GM12878 (cell line): ENCODE data around the gene ATAD5. TPM values are rescaled to one million over a fixed set of nuclear protein-coding genes. Genes with fewer than 3 reads are reported as not detected.
A peak's percentile ranks its signal among the peaks of the same experiment; 100 is the strongest.

Experiments
- ATF3 ChIP-seq: IDR thresholded peaks from 2 replicates; pipeline ENCODE4 v1.6.1; 2011; ENCODE audit warnings: low read depth, mild to moderate bottlenecking, low read length, moderate library complexity, borderline replicate concordance; ENCODE audit errors: extremely low read depth
- BCL11A ChIP-seq: IDR thresholded peaks from 2 replicates; pipeline ENCODE4 v1.6.1; 2011; ENCODE audit warnings: low read depth, low read length
- BCL3 ChIP-seq: IDR thresholded peaks from 2 replicates; pipeline ENCODE4 v1.6.1; 2011; ENCODE audit warnings: borderline replicate concordance, low read depth, mild to moderate bottlenecking, moderate library complexity, low read length; ENCODE audit not compliant: insufficient read depth, poor library complexity, severe bottlenecking
- CEBPB ChIP-seq, 2 experiments: fragments of 150-350 bp in 1 of 2; IDR thresholded peaks; 2 replicates each; pipeline ENCODE4 v1.6.1; 2012 to 2014; ENCODE audit warnings: low read depth in 2 of 2, low read length in 2 of 2, borderline replicate concordance in 1 of 2, inconsistent platforms in 1 of 2
- CHD2 ChIP-seq: IDR thresholded peaks from 2 replicates; pipeline ENCODE4 v1.6.1; 2011; ENCODE audit warnings: low read depth, low read length, improper control_type of control experiment, borderline replicate concordance
- E2F8 ChIP-seq: fragments of 450-650 bp; IDR thresholded peaks from 2 replicates; pipeline ENCODE4 v1.6.1; 2018; ENCODE audit warnings: mild to moderate bottlenecking, low read depth, moderate library complexity; ENCODE audit not compliant: partially characterized antibody
- HDGF ChIP-seq: fragments of 450-650 bp; IDR thresholded peaks from 2 replicates; pipeline ENCODE4 v1.6.1; 2016; ENCODE audit warnings: antibody characterized with exemption
- JUNB ChIP-seq: IDR thresholded peaks from 2 replicates; pipeline ENCODE4 v1.6.1; 2016; ENCODE audit warnings: antibody characterized with exemption, mild to moderate bottlenecking
- JUND ChIP-seq: IDR thresholded peaks from 2 replicates; pipeline ENCODE4 v1.6.1; 2012; ENCODE audit warnings: low read depth, mild to moderate bottlenecking, low read length, improper control_type of control experiment, moderate library complexity
- LARP7 ChIP-seq: fragments of 450-650 bp; IDR thresholded peaks from 2 replicates; pipeline ENCODE4 v1.6.1; 2017; ENCODE audit warnings: mild to moderate bottlenecking
- MTA3 ChIP-seq: IDR thresholded peaks from 2 replicates; pipeline ENCODE4 v1.6.1; 2012; ENCODE audit warnings: low read length, inconsistent platforms, borderline replicate concordance
- NFYB ChIP-seq: IDR thresholded peaks from 2 replicates; pipeline ENCODE4 v1.6.1; 2011; ENCODE audit warnings: low read depth, mild to moderate bottlenecking, low read length, improper control_type of control experiment, moderate library complexity; ENCODE audit not compliant: insufficient read depth
- NR2C1 ChIP-seq: fragments of 450-650 bp; IDR thresholded peaks from 2 replicates; pipeline ENCODE4 v1.6.1; 2017; ENCODE audit warnings: antibody characterized with exemption, mild to moderate bottlenecking, moderate library complexity
- SIN3A ChIP-seq: IDR thresholded peaks from 2 replicates; pipeline ENCODE4 v1.6.1; 2012; ENCODE audit warnings: low read depth, low read length, improper control_type of control experiment
- SKIL ChIP-seq: fragments of 450-650 bp; IDR thresholded peaks from 2 replicates; pipeline ENCODE4 v1.6.1; 2017; ENCODE audit warnings: mild to moderate bottlenecking, low read depth, inconsistent platforms; ENCODE audit not compliant: poor library complexity, severe bottlenecking
- ZBTB33 ChIP-seq: fragments of 450-650 bp; IDR thresholded peaks from 2 replicates; pipeline ENCODE4 v1.6.1; 2017; ENCODE audit warnings: mild to moderate bottlenecking
- polyA plus RNA-seq, 11 experiments: library from polyadenylated mRNA; depleted of rRNA in 4 of 11; unstranded in 6 of 11; stranded (reverse) in 5 of 11; fragments of >200 nt; fragmentation: Nextera tagmentation in 4 of 11; fragmentation: Illumina TruSeq in 1 of 11; extraction: Ambion mirVana in 4 of 11; extraction: Trizol in 1 of 11; gene quantifications; 1 replicate in 1 of 11; 2 replicates in 10 of 11; pipeline versions ENCODE4 v1.2.1 to v1.2.3, GENCODE V29; 2011 to 2016; ENCODE audit warnings: inconsistent platforms in 2 of 11, missing spikeins in 2 of 11, low read depth in 1 of 11
- total RNA-seq, 4 experiments: library from RNA; depleted of rRNA in 3 of 4; stranded (reverse); fragments of >200 nt in 3 of 4; fragmentation: Illumina TruSeq in 1 of 4; extraction: Trizol in 1 of 4; gene quantifications; 2 replicates each; pipeline versions ENCODE4 v1.2.1 to v1.2.3, GENCODE V29; 2013 to 2021

ATAD5 gene
- total and polyA plus RNA-seq, 10 of the 15 experiments (the other 5 are each of a cell fraction or from before 2014, with no cell fraction given), result 3.8 to 19.7 (median 13.2) TPM

GRCh38 chr17:30824356-30825145 lies 7.2 kb upstream of the ATAD5 start, which contains the start of gene CRLF3 (continued):
- no peak for TF ChIP-seq E2F8
- TF ChIP-seq ATF3, result no peak
- TF ChIP-seq NFYB, result peak; percentile 45; the same call in 1 of the 2 replicates
- no peak for TF ChIP-seq BCL3
- no peak for TF ChIP-seq SKIL
- TF ChIP-seq HDGF, result peak; percentile 65
- peak; percentile 55; the same call in 1 of the 2 replicates for TF ChIP-seq SIN3A
- TF ChIP-seq JUNB, result no peak
- no peak for TF ChIP-seq BCL11A
- TF ChIP-seq CHD2, result peak; percentile 74; the same call in 1 of the 2 replicates
- 0 out of 2 replicates have a peak, but pooled peaks have one; percentile 69 for TF ChIP-seq ZBTB33
- TF ChIP-seq LARP7, result peak; percentile 65
- TF ChIP-seq JUND, result 0 out of 2 replicates have a peak, but pooled peaks have one; percentile 42
- TF ChIP-seq NR2C1, result peak; percentile 53
- TF ChIP-seq CEBPB (IDR thresholded peaks at IDR 0.05; ENCODE audit: borderline replicate concordance in 1 of 2, low read depth in 2 of 2, low read length in 2 of 2), result no peak
- no peak for TF ChIP-seq MTA3
